Chondrocyte (in vitro differentiated cells): ENCODE measurements around the gene TNFRSF12A. TPM values are rescaled to one million over a fixed set of nuclear protein-coding genes. Genes with fewer than 3 reads are reported as not detected.

Source experiments
- DNase-seq: peaks from one replicate; pipeline ENCODE4 v3.0.0; 2021; ENCODE audit warnings: mixed read lengths, low spot score
- H3K27ac Mint-ChIP-seq: one replicate; pipeline ENCODE4 v1.8.0; 2021; ENCODE audit warnings: mild to moderate bottlenecking, moderate library complexity, mixed read lengths; ENCODE audit not compliant: unreplicated experiment
- H3K27me3 Mint-ChIP-seq: 2 replicates; pipeline ENCODE4 v1.8.0; 2021; ENCODE audit warnings: low read depth, mixed read lengths
- H3K36me3 Mint-ChIP-seq: 2 replicates; pipeline ENCODE4 v1.8.0; 2021; ENCODE audit warnings: low read depth, mixed read lengths
- H3K4me1 Mint-ChIP-seq: 2 replicates; pipeline ENCODE4 v1.8.0; 2021; ENCODE audit warnings: low read depth, mild to moderate bottlenecking, mixed read lengths
- H3K4me3 Mint-ChIP-seq: one replicate; pipeline ENCODE4 v1.8.0; 2021; ENCODE audit warnings: mild to moderate bottlenecking, moderate library complexity, mixed read lengths; ENCODE audit not compliant: unreplicated experiment
- H3K9me3 Mint-ChIP-seq: 2 replicates; pipeline ENCODE4 v1.8.0; 2021; ENCODE audit warnings: low read depth, mixed read lengths
- CTCF ChIP-seq: fragments of 200-600 bp; sonication (generic); IDR thresholded peaks from 2 replicates; pipeline ENCODE4 v1.5.0; 2021; ENCODE audit warnings: antibody characterized with exemption, mild to moderate bottlenecking, moderate library complexity
- total RNA-seq: library from RNA; stranded (reverse); gene quantifications from 3 replicates; pipeline ENCODE4 v1.2.1, GENCODE V29; 2021

TNFRSF12A gene
- total RNA-seq, 1 donor from 2014 or later = 165 TPM

GRCh38 chr16:3025032-3026002, 5.1 kb downstream of the TNFRSF12A start:
- no peak overlapping the region for H3K27ac Mint-ChIP-seq
- H3K36me3 Mint-ChIP-seq = peaks cover 18% of the 10 kb centered on the region
- DNase-seq = no peak
- peak overlapping the region; percentile 12 for H3K4me3 Mint-ChIP-seq
- peaks cover 25% of the 10 kb centered on the region for H3K4me1 Mint-ChIP-seq
- TF ChIP-seq CTCF = no peak
- no peaks in the 10 kb centered on the region for H3K27me3 Mint-ChIP-seq
- no peaks in the 10 kb centered on the region for H3K9me3 Mint-ChIP-seq

- no peak for TF ChIP-seq CTCF
- peaks cover 25% of the 10 kb centered on the region for H3K4me1 Mint-ChIP-seq
- H3K36me3 Mint-ChIP-seq = peaks cover 18% of the 10 kb centered on the region
- H3K27me3 Mint-ChIP-seq = no peaks in the 10 kb centered on the region
- H3K27ac Mint-ChIP-seq = no peak overlapping the region
- H3K9me3 Mint-ChIP-seq = no peaks in the 10 kb centered on the region
- no peak for DNase-seq
- no peak overlapping the region for H3K4me3 Mint-ChIP-seq
Measured at GRCh38 chr16:3026003-3026378, 5.8 kb downstream of the TNFRSF12A start.

- Mint-ChIP-seq H3K4me3 (no peak overlapping the region), H3K9me3 (no peaks in the 10 kb centered on the region), H3K27ac (no peak overlapping the region), H3K36me3 (peaks cover 12% of the 10 kb centered on the region), H3K4me1 (peaks cover 22% of the 10 kb centered on the region), H3K27me3 (no peaks in the 10 kb centered on the region)
- no peak for DNase-seq
- TF ChIP-seq CTCF = no peak
Measured at GRCh38 chr16:3026609-3027488, 6.7 kb downstream of the TNFRSF12A start.

- no peak for DNase-seq
- no peak for TF ChIP-seq CTCF
- Mint-ChIP-seq H3K36me3 (peaks cover 11% of the 10 kb centered on the region), H3K27ac (no peak overlapping the region), H3K27me3 (peaks cover 2% of the 10 kb centered on the region), H3K4me1 (peaks cover 16% of the 10 kb centered on the region), H3K4me3 (no peak overlapping the region), H3K9me3 (no peaks in the 10 kb centered on the region)
Measured at GRCh38 chr16:3027489-3027795, 7.3 kb downstream of the TNFRSF12A start.

GRCh38 chr16:3027983-3028715, 8.0 kb downstream of the TNFRSF12A start:
- H3K4me1 Mint-ChIP-seq = peaks cover 9% of the 10 kb centered on the region
- H3K27me3 Mint-ChIP-seq = peaks cover 9% of the 10 kb centered on the region
- peak; percentile 80 for DNase-seq
- H3K9me3 Mint-ChIP-seq = no peaks in the 10 kb centered on the region
- no peak overlapping the region for H3K4me3 Mint-ChIP-seq
- H3K27ac Mint-ChIP-seq = no peak overlapping the region
- H3K36me3 Mint-ChIP-seq = peaks cover 11% of the 10 kb centered on the region
- TF ChIP-seq CTCF = peak; percentile 85
